Measurements from ENCODE around the gene BRME1.

BRME1 gene

GRCh38 chr19:13844130-13844631, 61.7 kb downstream of the BRME1 start:
- no peak for DNase-seq (ENCODE audit: low spot score)

- no peak for DNase-seq (ENCODE audit: low spot score)
Measured at GRCh38 chr19:13843104-13843921, 62.6 kb downstream of the BRME1 start.

GRCh38 chr19:13842291-13843103, 63.4 kb downstream of the BRME1 start:
- DNase-seq (ENCODE audit: low spot score), result no peak

- DNase-seq (ENCODE audit: low spot score), result no peak
Measured at GRCh38 chr19:13841962-13842290, 64.0 kb downstream of the BRME1 start.

- DNase-seq (ENCODE audit: low spot score), result no peak
Measured at GRCh38 chr19:13841086-13841961, 64.6 kb downstream of the BRME1 start.

GRCh38 chr19:13840305-13841085, 65.4 kb downstream of the BRME1 start:
- no peak for DNase-seq (ENCODE audit: low spot score)

GRCh38 chr19:13839938-13840304, 66.0 kb downstream of the BRME1 start:
- no peak for DNase-seq (ENCODE audit: low spot score)

- DNase-seq (ENCODE audit: low spot score), result peak; percentile 55
Measured at GRCh38 chr19:13839130-13839937, 66.6 kb downstream of the BRME1 start.

GRCh38 chr19:13838435-13839129, 67.3 kb downstream of the BRME1 start:
- no peak for DNase-seq (ENCODE audit: low spot score)

- DNase-seq (ENCODE audit: low spot score), result no peak
Measured at GRCh38 chr19:13835791-13836723, 69.9 kb downstream of the BRME1 start.

- no peak for DNase-seq (ENCODE audit: low spot score)
Measured at GRCh38 chr19:13834244-13835069, 71.5 kb downstream of the BRME1 start.

- DNase-seq (ENCODE audit: low spot score), result peak; percentile 75
Measured at GRCh38 chr19:13833330-13834243, 72.3 kb downstream of the BRME1 start.

All from pons (tissue), 1 donor.